GM21576 (cell line): Measurements from ENCODE around the gene NTMT1.
"Not testable (repeated sequence)": the region's sequence is repeated elsewhere in the genome, so short reads cannot be mapped to it uniquely, and the experiment has no call there.

Source experiments
- ATAC-seq: cut with Tn5 transposase; IDR thresholded peaks from one replicate; pipeline ENCODE4 v1.9.1; 2021; ENCODE audit warnings: mild to moderate bottlenecking, moderate library complexity; ENCODE audit not compliant: unreplicated experiment

Gene NTMT1, protein sequence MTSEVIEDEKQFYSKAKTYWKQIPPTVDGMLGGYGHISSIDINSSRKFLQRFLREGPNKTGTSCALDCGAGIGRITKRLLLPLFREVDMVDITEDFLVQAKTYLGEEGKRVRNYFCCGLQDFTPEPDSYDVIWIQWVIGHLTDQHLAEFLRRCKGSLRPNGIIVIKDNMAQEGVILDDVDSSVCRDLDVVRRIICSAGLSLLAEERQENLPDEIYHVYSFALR

DNA sequence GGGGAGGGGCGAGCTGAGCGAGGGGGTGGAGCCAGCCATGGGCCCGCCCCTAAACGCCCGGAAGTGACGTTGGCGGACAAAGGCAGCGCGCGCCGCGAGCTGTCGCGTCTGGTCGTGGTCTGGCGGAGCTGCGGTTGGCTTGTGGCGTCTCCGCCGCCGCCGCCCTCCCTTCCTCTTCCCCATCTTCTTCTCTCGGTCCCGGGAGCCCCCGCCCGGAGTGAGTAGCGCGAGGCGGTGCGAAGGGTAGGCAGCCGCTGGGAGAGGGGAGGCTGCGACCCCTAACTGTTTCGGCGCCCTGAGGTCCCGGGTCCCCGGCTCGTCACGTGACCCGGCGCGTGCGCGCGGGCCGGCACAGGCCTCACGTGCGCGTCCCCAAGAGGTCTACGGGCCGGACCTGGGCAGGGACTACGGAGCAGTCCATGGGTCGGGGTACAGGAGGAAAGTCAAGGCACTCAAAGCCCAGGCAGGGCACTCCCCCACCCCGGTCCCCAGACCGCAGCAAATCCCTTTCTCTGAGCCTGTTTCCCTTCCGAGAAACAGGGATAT lies at the start of gene NTMT1:
NTMT1 (plus strand) TSS at position 85 of the 546 bp plus-strand sequence. CDS start 6,541 bp downstream, outside the sequence.
- peak; percentile 74 for ATAC-seq

DNA sequence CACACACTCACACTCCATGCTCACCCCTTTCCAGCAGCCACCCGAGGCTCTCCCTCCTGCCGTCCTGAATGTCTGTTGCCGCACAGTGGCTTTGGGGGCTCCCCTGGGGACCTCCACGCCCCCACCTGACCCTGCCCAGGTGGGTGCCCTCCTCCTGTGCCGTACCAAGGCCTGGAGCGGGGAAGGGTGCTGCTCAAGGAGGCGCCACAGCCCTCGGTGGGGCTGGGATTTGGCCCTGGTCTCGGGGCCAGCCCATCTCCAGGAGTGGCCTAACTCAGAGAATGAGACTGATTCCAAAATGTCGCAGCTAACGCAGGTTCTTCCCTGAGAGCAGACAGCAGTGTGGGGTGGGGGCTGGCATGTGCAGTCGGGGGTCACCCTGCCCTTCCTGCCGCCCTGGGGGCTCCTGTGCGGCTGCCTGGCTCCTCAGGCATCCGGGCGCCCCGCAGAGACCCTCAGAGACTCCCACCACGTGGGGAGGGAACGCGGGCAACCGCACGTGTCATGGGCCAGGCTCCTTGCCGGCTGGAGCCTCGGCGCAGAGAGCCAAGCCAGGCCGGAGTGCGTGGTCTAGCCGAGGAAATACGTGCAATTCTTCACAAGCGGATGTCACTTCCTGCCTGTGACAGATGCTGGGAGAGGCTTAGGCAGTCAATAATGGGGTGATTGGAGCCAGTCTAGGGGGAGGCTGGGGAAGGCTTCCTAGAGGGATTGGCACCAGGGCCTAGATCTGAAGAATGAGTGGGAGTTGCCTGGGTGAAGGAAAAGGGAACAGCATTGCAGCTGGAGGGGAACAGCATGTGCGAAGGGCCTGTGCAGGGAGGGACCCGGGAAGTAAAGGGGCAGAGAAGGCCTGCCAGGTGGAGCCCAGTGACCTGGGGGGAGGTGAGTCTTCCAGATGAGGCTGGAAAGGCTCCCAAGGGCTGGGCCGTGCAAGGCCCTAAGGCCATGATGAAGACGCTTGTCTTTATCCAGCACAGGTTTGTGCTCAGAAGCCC lies 49.1 kb upstream of the NTMT1 start:
- no peak for ATAC-seq

DNA sequence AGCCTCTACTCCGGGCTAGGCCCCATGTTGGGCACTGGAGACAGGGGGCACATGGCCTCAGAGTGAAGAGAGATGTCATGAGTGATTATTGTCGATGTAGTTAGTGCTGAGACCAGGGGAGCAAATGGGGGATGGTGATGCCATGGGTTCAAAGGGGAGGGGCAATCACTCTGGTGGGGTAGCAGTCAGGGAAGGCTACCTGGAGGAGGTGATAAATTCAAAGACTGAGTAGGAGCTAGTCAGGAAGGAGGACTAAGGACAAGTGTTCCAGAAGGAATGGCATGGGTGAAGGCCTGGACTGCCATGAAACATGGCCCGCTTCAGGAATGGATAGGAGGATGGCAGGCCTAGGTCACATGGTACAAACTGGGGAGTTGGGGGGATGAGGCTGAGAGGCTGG lies 46.7 kb upstream of the NTMT1 start:
- ATAC-seq, result no peak

DNA sequence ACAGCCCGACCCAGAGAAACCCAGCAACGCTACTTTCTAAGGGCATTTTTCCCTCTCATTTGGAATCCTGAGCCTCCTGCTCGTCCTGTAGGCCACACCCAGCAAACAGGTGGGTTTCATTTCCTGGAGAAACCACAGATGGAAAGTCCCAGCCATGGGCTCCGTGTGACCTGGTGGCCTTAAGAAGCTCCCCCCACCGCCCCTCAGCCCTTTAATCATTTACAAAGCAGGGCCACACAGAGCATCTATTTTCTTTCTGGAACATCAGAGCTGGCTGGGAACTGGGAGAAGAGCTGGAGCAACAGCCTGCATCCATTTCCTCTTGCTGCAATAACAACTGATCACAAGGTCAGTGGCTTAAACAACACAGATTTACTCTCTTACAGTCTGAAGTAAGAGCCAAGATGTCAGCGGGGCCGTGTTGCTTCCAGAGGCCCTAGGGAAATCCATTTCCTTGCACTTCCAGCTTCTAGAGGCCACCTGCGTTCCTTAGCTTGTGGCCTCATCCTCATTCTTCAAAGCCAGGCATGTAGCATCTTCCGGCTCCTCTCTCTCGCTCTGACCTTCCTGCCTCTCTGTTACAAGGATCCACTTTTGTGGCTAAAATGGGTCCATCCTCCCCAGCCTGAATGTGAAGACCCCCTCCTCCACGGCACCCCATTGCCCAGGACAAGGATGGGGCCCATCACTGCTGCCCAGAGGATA lies 45.6 kb upstream of the NTMT1 start:
- ATAC-seq, result no peak

DNA sequence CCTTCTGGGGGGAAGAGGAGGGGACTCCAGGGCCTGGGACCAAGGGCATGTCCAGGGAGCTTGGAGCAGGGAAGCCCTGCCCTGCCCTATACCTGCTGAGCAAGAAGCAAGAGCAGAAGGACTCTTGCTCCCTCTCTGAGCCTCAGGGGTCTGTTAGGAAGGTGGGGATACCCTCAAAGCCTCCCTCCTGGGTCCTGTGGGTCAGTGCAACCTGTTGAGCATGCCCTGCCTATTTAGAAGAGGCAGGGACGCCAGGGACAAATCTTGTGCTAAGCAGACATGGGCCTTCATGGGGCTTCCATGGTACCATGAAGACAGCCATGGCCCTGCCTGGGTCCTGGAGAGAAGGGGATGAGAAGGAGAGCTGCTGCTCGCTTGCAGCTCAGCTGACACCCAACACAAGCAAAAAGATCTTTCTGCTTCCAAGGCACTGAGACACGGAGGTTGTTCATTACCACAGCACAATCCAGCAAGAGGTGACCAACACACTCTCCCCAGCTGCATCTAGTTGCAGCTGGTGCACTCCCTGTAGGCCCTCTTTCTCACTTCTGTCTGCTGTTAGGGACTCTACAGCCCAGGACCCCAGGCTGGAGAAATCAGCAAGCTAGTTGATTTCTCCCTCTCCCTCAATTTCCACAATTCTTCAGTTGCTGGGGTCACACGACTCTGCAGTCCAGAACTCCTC lies 44.3 kb upstream of the NTMT1 start:
- no peak for ATAC-seq

DNA sequence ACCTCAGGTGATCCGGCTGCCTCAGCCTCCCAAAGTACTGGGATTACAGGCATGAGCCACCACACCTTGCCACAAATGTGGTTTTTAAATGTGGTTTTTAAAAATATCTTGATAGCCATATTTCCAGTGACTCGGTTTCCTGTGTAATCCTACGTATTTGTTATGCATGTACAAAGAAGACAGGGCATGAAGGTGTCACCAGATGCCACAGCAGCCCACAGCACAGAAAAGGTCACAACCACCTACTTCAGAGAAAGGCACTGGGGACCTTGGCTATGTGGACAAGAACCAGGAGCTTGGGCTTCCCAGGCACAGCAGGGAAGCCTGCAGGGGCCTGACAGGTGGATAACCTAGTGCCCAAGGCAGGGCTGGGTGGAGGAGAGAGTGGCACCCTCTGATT lies 43.1 kb upstream of the NTMT1 start:
- no peak for ATAC-seq

DNA sequence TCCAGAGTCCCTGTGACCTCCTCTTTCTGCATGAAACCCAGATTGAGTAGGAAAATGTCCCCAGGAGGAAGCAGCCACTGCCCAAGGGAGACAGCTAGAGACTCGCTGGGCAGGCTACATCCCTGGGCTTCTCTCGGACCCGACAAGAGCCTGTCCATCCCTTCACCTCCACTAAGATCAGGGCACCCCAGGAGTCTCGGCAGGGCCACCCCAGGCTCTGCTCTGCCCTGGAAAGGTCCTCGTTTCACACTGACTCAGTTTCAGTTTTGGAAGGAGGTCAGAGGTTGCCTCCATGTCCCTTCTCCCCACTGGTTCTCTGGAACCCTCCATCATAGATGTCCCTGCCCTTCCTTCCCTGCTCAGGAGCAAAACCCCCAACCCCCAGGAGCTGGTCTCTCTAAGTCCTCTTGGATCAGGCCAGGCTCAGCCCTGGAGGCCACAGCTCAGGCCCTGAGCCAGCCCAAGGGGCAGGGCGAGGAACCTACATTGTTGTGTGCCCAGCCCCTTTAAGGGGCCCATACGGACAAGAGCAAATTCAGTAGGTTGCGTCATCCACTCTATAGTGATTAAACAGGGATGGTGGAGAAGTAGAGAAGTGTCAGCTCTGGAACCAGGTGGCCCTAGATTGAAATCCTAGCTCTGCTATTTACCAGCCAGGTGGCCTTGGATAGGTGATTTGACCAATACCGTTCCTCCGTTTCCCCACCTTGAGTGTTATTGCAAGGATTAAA lies 42.5 kb upstream of the NTMT1 start:
- ATAC-seq, result no peak

DNA sequence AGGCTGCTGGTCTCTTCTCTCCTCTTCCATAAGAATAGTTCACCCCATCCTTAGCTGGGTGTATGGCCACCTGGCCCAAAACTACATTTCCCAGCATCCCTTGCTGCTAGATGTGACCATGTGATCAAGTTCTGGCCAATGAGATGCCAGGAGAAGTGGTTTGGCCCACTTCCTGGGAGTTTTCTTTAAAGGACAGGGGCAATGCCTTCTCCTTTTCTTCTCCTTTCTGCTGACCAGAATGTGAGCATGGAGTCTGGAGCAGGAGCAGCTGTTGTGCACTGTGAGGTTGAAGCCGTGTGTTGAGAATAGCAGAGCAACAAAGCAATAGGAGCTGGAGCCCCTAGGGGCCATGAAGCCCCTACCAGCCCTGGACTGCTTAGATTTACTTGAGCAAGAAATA lies 41.8 kb upstream of the NTMT1 start:
- ATAC-seq, result peak; percentile 51

DNA sequence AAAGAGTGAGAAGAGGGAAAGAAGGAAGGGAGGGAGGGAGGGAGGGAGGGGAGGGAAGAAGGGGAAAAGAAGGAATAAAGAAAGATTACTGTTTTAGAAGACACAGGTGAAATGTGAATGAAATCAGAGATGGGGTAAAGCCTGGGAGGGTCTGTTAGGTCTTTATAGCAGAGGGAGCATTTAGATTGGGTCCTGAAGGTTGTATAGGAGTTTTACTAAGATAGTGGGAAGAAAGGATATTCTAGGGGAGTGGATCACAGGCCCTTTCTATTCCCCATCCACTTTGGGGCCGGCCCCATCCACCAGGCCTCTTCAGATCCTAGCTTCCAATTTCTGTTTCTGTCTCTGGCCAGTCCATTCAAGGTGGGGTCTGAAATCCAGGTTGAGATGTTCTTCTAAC lies 40.6 kb upstream of the NTMT1 start:
- no peak for ATAC-seq

DNA sequence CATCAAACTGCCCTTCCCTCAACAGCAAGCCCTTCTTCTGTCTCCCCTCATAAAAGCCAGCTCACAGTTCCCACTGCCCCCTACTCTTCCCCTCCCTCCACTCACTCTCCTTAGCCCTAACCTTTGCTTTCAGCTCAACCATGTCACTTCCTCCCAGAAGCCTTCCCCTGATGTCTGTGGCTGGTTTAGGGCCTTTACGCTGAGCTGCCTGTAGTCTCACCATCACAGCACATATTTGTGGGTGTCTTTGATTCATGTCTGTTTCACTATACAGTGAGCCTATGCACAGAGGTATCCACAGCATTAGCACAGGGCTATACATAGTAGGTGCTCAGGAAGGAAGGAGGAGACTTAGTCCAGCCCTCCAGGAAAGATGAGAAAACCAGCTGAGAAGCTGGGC lies 39.7 kb upstream of the NTMT1 start:
- no peak for ATAC-seq

DNA sequence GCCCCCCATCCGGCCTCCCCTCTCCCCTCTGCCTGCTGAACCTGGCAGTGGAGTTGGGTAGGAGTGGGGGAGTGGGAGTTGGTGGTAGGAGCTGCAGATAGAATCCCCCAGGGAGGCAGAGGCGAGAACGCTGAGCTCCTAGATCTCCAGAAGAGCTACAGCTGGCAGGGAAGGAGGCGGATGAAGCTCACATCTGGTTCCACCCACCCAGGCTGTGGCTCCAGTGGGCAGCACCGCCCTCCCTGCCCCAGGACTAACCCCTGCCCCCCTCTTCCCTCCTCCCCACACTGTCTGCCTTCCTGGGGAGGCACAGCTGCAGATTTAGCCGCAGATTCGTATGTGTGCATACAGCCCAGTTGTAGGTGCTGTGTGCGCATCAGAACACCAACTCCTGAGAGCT lies 39.3 kb upstream of the NTMT1 start:
- ATAC-seq, result no peak

DNA sequence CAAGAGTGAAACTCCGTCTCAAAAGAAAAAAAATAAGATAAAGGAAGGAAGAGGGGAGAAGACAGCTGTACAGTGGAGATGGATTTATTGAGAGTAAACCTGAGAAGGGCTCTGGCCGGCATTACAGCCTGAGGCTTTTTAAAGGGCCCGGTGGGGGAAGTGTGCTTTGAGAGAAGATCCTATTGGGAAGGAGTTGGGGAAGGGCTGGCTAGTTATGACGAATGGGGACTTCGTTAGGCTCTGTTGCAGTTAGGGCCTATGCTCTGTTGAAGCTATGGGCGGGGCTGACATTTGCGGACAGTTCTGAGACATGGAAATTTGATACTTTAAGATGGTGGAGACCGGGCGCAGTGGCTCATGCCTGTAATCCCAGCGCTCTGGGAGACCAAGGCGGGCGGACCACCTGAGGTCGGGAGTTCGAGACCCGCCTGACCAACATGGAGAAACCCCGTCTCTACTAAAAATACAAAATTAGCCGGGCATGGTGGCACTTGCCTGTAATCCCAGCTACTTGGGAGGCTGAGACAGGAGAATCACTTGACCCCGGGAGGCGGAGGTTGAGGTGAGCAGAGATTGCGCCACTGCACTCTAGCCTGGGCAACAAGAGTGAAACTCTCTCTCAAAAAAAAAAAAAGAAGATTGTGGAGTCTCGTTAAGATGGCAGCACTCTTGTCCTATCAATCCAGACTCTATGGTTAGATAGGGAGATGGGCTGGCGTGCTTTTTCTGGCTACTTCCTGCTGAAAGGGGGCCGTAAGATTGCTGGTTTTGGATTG lies 38.3 kb upstream of the NTMT1 start:
- ATAC-seq, result no peak

DNA sequence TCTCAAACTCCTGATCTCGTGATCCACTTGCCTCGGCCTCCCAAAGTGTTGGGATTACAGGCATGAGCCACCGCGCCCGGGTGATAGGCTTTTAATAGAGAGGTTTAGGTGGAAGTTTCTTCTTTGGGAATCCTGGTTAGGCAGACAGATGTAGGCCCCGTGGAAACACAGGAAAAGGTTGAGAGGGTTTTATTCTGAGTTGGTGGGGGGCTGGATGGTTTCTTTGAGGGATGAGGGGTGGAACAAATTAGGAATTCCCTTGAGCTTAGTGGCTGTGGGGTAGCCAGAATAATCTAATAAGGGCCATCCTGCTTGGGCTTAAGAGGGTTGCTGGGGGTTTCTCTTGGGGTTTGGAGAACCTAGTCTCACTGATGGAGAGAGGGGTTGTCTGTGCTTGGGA lies 35.5 kb upstream of the NTMT1 start:
- no peak for ATAC-seq

DNA sequence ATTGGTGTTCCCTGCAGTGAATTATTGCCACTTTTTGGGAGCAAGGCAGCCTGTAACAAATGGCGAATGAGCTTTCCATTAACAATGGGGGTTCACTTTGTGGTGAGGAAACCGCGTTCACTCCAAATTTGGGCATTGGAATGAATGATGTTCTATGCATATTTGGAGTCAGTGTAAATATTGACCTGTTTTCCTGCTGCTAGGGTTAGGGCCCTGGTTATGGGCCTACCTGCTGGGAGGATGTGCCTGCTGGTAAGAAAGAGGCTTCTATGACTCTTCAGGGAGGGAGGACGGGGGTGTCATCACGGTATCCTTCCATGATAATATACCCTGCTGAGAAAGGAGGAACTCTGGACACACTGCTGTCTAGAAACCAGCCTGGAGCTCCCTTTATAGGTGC lies 34.0 kb upstream of the NTMT1 start:
- no peak for ATAC-seq

DNA sequence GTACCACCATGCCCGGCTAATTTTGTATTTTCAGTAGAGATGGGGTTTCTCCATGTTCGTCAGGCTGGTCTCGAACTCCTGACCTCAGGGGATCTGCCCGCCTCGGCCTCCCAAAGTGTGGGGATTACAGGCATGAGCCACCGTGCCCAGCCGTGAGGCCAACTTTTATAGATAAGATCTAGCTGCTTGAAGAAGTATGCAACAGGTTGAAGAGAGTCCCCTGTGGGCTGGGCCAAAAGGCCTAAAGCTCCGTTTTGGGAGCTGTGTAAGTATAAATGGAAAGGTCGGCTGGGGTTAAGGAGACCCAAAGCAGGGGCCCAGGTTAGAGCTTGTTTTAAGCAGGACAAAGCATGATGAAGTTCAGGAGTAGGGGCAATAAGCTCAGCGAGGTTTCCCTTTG lies 33.2 kb upstream of the NTMT1 start:
- not testable (repeated sequence) for ATAC-seq

DNA sequence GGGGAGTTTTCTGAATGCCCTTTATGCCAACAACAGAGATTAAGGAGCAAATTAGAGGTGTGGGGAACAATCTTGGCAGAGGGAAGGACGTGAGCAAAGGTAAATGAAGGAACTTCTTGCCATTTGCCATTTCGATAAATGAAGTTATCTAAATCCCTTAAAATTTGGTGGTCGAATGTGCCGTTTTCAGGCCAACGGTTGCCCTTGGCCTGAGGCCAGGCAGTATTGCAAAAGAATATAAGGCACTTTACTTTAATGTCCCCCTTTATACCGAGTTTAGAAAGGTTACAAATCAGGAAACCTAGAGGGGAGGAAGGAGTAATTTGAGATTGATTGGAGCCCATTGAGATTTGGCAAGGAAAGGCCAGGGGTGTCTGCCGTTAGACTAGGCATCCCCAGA lies 31.3 kb upstream of the NTMT1 start:
- no peak for ATAC-seq

DNA sequence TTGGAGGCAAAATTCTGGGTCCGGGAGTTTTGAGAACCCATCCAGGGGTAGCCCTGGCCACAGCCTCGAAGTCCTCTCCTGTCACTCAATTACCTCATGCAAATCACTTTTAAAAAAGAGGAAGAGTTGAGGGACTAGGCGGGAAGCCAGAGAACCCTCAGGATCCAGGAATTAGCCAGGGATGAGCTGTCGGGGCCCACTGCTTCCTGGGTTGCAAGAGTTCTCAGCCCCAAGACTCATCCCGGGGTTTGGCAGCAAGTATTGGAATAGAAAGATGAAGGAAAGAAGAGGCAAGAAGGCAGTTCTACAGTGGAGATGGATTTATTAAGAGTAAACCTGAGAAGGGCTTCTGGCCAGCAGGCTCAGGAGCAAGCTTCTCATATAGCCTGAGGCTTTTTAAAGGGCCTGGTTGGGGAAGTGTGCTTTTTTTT lies 30.6 kb upstream of the NTMT1 start:
- no peak for ATAC-seq

DNA sequence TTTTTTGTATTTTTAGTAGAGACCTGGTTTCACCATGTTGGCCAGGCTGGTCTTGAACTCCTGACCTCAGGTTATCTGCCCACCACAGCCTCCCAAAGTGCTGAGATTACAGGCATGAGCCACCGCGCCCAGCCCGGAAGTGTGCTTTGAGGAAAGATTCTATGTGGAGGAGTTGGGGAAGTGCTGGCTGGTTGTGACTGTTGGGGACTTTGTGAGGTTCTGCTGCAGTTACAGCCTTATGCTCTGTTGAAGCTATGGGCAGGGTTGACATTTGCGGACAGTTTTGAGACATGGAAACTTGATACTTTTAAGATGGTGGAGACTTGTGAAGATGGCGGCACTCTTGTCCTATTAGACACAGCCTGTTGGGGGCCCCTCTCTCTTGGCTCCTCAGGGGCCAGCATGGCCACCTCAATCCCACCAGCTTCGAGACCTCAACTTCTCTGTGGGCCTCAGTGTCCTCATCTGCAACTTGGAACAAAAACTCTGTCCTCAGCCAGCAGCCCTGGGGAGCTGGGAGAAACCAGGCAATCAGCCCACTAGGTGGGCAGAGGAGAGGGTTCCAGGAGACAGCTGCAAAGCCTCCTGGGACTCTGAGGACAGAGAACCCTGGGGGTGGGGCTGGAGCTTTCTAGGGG lies 29.9 kb upstream of the NTMT1 start:
- no peak for ATAC-seq
